Heart left ventricle (tissue), 13 donors: ENCODE results near the gene DEGS2.
"Not testable (repeated sequence)": the region's sequence is repeated elsewhere in the genome, so short reads cannot be mapped to it uniquely, and the experiment has no call there.

Experiments
- CTCF ChIP-seq, 12 donors: fragments of 200-600 bp; sonication (generic) in 4 of 12; IDR thresholded peaks; one replicate each; pipeline versions ENCODE4 v1.5.0 to v1.8.0; 2018 to 2022; ENCODE audit warnings: antibody characterized with exemption in 12 of 12, mild to moderate bottlenecking in 5 of 12
- POLR2A ChIP-seq, 2 donors: fragments of 450-650 bp; IDR thresholded peaks; one replicate each; pipeline ENCODE4 v1.6.1; 2017; ENCODE audit warnings: antibody characterized with exemption in 2 of 2, mild to moderate bottlenecking in 2 of 2, moderate library complexity in 2 of 2
- donor health status: ischemic (EF 13 %, LVEDD 7.1; RV severe dilation, severe dysfunction).
- donor health status: DM: no; HTN: yes; CAD: no.
- donor health status: DM: no; HTN: no; CAD: no.
- donor health status: ischemic (EF 25% LVEDD 6.9; RV normal size, moderate dysfunction).
- donor health status: ischemic (EF 25% LVEDD 5.7; RV mildly dilated, moderate dysfunction).
- donor health status: ischemic (EF 35%, LVEDD 5.7; RV mildly dilated, moderate dysfunction).
- donor health status: nonischemic (EF 11% LVEDD 7.7; RV severe dilation, severe dysfunction).
- donor health status: DM: yes; HTN: yes; CAD: no.
- donor health status: PGD.
- donor health status: ischemic (EF 29% LVEDD 5.4; RV normal size, mild dysfunction).
- donor health status: nonischemic (EF 23%, LVEDD 6.1; RV moderate dilation, normal function).

- not testable (repeated sequence) for TF ChIP-seq CTCF, POLR2A (IDR thresholded peaks at IDR 0.05)
Measured at GRCh38 chr14:100180671-100181070, 21.2 kb upstream of the DEGS2 start.
